GM18868 (cell line): Measurements from ENCODE around the gene TFPI.
"Not testable (repeated sequence)": the region's sequence is repeated elsewhere in the genome, so short reads cannot be mapped to it uniquely, and the experiment has no call there.

ENCODE experiments used
- ATAC-seq: cut with Tn5 transposase; IDR thresholded peaks from one replicate; pipeline ENCODE4 v1.9.1; 2021; ENCODE audit warnings: mild to moderate bottlenecking, moderate library complexity; ENCODE audit not compliant: unreplicated experiment

The TFPI gene

DNA sequence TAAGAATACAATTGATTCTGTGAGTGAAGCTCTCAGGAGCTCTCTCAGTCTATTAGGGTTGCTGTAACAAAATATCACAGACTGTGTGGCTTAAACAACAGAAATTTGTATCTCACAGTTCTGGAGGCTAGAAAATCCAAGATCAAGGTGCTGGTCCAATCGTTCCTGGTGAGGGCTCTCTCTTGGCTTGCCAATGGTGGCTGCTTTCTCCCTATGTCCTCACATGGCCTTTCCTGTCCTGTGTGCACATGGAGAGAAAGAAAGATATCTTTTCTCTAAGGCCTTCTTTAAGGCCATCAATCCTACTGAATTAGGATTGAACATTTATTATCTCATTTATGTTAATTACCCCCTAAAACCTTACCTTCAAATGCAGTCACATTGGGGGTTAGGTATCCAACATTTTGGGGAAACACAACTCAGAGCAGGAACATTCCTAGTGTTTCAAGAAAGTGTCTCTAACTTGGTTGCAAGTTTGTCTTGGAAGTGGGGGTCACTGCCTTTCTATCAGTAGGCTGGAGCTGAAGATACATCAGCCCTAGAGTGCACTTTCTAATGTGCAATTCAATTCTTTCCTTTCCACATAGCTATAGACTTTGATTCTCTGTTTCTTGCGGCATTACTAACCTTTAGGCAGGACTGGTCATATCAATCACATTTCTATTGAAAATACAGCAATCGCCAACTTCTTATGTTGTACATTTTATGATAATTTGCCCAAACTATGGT lies 24.8 kb downstream of the TFPI start:
- ATAC-seq: no peak

DNA sequence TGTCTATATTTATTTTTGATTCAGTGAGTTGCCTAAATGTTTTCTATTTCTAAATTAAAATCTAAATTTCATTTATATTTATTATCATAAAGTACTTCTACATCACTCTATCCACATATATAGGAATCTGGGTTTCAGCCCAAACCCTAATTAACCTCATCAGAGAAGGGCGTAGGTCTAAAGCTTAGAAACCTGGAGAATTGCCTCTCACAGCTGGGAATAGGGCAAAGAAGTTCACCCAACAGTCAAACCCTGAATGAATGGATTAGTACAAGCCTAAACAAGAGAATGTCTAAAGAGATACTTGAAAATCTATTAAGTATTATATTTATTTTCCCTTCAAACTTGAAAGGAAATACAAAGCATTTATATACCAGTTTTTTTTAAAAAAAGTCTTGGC lies 26.2 kb downstream of the TFPI start:
- ATAC-seq: no peak

DNA sequence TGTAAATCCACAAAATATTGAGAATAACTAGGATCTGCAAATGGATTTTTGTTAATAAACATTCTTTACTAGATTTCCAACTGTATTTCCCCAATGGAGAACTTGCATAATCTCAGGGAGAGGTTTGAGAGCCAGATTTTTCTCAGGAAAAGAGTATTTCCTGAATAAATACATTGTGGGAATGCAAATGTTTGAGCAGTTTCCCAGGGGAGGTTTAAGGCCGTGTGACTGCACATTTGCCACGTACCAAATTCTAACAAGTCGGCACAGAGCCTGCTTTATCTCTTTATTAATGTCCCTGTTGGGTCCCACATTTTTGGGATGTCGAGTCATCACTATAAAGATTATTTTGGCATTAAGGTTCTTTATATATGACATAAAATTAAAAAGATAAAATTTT lies 27.0 kb downstream of the TFPI start:
- ATAC-seq: no peak

DNA sequence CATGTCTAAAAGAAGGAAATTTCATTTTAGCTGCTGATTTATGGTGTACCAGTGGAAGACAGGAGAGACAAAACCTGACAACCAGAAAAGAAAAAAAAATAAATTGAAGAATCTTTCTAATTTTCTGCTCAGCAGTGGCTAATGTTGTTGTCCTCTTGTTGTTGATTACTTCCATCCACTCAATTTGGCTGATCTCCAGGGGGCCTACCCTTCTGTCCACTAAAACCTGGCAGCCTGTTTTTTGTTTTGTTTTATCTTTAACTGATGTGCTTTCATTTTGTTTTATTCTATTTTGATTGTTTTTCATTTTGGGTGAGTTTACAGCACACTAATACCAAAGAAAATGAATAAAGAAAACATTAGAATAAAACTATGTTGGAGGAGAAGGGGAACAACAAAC lies 27.4 kb downstream of the TFPI start:
- ATAC-seq: no peak

DNA sequence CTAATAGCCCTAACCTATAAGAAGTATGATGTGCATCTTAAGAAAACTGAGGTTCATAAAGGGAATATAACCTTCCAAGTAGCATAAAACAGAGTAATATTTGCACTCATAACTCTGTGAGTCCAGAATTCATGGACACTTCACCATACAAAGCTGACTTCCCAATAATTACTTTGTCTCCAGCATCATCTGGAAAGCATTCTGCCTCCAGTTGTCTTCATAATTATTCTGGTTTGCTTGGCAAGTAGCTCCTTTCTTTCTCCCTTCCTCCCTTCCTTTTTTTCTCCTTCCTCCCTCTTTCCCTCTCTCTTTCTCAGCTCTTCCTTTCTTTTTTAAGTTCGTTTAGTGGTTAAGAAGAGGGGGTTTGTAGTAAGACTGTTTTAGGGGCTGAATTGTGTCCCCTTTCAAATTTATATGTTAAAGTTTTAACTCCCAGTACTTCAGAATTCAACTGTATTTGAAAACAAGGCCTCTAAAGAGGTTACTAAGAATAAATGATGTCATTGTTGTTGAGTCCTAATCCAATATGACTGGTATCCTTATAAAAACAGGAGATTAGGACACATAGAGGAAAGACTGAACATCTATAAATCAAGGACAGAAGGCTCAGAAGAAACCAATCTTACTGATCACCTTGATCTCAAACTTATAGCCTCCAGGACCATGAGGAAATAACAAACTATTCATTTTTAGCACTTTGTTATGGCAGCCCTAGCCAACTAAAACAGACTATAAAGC lies 28.9 kb downstream of the TFPI start:
- ATAC-seq: no peak

DNA sequence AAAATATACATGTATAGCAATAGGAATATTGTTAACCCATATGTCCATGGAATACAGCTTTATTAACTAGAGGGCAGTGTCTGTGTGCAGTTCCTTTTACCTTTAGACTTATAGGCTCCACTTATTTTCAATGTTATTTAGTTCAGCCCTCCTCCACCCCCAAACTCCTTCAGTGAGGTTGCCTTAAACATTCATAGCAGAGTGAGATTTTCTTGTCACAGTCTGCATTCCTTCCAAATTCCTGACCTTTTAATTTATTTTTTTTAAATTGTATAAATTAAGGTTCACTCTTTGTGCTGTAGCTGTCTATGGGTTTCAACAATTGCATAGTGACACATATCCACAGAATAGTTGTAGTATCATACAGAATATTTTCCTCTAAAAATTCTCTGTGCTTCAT lies 30.9 kb downstream of the TFPI start:
- ATAC-seq: no peak

DNA sequence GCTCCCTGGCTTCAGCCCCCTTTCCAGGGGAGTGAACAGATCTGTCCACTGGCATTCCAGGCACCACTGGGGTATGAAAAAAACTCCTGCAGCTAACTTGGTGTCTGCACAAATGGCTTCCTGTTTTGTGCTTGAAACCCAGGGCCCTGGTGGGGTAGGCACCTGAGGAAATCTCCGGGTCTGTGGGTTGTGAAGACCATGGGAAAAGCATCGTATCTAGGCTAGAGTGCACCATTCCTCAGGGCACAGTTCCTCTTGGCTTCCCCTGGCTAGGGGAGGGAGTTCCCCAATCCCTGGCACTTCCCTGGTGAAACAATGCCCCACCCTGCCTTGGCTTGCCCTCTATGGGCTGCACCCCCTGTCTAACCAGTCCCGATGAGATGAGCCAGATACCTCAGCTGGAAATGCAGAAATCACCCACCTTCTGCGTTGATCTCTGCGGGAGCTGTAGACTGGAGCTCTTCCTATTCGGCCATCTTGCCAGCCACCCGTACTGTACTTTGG lies 34.1 kb downstream of the TFPI start:
- ATAC-seq: peak; percentile 6

DNA sequence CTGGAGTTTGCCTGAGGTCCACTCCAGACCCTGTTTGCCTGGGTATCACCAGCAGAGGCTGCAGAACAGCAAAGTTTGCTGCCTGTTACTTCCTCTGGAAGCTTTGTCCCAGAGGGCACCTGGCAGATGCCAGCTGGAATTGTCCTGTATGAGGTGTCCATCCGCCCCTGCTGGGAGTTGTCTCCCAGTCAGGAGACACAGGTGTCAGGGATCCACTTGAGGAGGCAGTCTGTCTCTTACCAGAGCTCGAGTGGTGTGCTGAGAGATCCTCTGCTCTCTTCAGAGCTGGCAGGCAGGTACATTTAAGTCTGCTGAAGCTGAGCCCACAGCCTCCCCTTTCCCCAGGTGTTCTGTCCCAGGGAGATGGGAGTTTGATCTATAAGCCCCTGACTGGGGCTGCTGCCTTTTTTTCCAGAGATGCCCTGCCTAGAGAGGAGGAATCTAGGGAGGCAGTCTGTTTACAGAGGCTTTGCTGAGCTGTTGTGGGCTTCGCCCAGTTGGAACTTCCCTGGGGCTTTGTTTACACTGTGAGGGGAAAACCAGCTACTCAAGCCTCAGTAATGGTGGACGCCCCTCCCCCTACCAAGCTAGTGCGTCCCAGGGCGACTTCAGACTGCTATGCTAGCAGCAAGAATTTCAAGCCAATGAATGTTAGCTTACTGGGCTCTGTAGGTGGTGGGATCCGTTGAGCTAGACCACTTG lies 34.7 kb downstream of the TFPI start:
- peak; percentile 62 for ATAC-seq

DNA sequence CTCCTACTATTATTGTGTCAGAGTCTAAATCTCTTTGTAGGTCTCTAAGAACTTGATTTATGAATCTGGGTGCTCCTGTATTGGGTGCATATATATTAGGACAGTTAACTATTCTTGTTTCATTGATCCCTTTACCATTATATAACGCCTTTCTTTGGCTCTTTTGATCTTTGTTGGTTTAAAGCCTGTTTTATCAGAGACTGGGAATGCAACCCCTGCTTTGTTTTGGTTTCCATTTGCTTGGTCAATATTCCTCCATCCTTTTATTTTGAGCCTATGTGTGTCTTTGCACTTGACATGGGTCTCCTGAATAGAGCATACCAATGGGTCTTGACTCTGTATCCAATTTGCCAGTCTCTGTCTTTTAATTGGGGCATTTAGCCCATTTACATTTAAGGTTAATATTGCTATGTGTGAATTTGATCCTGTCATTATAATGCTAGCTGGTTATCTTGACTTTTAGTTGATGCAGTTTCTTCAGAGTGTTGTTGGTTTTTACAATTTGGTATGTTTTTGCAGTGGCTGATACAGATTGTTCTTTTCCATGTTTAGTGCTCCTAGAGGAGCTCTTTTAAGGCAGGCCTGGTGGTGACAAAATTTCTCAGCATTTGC lies 36.4 kb downstream of the TFPI start:
- not testable (repeated sequence) for ATAC-seq

DNA sequence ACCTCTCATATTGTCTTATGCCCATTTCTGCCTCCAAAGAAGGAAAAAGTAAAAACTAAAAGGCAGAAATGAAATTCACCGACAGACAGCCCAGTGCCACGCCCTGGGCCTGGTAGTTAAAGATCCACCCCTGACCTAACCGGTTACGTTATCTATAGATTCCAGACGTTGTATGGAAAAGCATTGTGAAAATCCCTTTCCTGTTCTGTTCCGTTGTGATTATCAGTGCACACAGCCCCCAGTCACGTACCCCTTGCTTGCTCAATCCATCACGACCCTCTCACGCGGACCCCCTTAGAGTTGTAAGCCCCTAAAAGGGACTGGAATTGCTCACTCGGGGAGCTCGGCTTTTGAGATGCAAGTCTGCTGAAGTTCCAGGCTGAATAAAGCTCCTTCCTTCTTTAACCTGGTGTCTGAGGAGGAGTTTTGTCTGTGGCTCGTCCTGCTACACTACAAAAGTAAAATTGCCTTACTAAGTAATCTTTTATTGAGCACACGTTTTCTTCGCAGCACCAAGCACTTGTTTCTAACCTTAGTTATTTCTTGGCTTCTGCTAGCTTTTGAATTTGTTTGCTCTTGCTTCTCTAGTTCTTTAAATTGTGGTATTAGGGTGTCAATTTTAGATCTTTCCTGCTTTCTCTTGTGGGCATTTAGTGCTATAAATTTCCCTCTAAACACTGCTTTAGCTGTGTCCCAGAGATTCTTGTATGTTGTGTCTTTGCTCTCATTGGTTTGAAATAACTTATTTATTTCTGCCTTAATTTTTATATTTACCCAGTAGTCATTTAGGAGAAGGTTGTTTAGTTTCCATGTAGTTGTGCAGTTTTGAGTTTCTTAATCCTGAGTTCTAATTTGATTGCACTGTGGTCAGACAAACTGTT lies 37.4 kb downstream of the TFPI start:
- not testable (repeated sequence) for ATAC-seq

DNA sequence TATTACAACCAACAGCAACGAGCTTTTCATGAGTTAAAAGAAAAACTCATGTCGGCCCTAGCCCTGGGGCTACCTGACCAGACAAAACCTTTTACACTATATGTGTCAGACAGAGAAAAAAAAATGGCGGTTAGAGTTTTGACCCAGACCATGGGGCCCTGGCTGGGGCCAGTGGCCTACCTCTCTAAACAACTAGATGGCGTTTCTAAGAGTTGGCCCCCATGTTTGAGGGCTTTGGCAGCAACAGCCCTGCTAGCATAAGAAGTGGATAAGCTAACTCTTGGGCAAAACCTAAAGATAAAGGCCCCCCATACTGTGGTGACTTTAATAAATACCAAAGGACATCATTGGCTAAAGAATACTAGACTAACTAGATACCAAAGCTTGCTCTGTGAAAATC lies 39.3 kb downstream of the TFPI start:
- no peak for ATAC-seq

DNA sequence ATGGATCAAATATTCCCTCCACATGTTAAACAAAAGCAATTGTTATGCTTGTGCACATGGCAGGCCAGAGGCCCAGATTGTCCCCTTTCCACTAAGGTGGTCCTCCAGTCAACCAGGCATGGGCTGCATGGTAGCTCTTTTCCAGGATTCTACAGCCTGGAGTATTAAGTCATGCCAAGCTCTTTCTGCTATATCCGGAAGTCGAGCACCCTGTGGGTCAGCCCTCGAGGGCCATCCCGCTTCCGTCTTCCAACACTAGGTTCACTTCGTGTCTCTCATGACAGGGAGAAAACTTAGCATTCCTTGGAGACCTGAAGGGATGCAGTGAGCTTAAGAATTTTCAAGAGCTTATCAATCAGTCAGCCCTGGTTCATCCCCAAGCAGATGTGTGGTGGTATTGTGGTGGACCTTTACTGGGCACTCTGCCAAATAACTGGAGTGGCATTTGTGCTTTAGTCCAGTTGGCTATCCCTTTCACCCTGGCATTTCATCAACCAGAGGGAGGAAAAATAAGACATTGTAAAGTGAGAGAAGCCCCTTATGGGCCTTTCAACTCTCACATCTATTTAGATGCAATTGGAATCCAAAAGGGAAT lies 39.9 kb downstream of the TFPI start:
- not testable (repeated sequence) for ATAC-seq

DNA sequence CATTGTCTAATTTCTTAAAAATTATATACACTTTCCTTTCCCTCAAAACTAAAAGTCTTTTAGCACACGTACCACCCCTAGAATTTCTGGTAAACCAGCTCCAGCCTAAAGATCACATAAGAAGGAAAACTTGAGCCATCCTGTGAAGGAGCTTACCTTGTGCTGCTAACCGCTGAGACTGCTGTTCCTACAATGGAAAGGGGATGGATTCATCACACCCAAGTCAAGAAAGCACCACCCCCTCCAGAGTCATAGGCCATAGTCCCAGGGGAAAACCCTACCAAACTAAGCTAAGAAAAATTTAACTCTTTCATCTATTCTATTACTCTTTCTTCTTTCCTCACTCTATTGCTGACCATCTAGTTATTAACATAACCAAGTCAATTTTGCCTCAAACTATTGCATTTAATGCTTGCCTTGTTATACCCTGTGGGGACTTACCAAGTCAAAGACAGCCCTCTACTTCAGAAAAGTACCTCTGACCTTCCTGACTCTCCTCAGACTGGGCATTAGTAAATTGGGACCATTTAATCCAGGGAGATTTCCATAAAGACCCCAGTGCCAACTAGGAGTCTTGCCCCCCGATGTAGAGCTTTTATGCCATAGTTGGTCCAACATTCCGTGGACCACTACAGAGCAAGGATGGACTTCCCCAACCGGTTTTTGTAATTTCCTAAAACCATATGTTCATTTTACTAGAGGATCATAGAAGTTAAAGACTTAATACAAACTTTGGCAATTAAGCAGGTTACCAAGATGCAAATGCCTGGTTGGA lies 40.6 kb downstream of the TFPI start:
- not testable (repeated sequence) for ATAC-seq

DNA sequence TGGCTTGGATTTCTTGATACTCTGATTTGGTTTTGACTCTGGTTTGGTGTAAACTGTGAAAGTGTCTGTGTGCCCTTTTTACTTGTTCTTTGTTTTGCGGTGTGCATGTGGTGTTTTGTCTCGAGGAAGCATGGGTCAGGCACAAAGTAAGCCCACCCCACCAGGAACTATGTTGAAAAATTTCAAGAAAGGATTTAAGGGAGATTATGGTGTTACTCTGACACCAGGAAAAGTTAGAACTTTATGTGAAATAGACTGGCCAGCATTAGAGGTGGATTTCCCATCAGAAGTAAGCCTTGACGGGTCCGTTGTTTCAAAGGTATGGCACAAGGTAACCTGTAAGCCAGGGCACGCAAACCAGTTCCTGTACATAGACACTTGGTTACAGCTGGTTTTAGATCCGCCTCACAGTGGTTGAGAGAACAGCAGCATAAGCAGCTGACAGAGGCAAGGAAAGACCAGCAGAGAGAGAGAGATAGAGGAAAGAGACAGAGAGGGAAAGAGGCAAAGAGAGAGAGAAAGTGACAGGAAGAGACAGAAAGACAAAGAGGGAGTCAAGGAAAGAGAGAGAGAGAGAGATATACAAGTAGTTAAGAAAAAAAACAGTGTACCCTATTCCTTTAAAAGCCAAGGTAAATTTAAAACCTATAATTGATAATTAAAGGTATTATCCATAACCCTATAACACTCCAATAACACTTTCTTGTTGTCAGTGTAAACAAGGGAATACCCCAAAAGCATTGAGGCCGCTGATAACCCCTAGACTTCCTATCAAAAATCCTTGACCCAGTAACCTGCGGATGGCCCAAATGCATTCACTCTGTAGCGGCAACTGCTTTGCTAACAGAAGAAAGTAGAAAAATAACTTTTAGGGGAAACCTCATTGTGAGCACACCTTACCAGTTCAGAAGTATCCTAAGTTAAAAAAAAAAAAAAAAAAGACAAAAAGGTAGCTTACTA lies 42.6 kb downstream of the TFPI start:
- no peak for ATAC-seq

DNA sequence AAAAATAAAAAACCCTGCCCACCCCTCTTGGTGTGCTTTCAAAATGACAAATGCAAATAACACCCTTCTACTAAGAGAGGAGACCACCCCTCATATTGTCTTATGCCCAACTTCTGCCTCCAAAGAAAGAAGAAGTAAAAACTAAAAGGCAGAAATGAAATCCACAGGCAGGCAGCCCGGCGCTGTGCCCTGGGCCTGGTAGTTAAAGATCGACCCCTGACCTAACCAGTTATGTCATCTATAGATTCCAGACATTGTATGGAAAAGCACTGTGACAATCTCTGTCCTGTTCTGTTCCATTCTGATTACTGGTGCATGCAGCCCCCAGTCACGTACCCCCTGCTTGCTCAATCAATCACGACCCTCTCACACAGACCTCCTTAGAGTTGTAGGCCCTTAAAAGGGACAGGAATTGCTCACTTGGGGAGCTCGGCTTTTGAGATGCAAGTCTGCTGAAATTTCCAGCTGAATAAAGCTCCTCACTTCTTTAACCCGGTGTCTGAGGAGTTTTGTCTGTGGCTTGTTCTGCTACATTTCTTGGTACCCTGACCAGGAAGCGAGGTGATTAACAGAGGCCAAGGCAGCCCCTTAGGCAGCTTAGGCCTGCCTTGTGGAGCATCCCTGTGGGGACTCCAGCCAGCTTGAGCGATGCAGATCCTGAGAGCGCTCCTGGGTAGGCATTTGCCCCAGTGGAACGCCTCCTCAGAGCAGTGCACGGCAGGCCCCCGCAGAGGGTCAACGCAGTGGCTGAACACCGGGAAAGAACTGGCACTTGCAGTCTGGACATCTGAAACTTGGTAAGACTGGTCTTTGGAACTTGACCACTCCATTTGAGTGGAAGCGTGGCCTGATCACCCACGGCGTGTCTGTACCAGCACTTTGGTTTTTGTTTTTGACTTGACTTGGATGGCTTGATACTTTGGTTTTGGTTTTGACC lies 43.5 kb downstream of the TFPI start:
- ATAC-seq: not testable (repeated sequence)

DNA sequence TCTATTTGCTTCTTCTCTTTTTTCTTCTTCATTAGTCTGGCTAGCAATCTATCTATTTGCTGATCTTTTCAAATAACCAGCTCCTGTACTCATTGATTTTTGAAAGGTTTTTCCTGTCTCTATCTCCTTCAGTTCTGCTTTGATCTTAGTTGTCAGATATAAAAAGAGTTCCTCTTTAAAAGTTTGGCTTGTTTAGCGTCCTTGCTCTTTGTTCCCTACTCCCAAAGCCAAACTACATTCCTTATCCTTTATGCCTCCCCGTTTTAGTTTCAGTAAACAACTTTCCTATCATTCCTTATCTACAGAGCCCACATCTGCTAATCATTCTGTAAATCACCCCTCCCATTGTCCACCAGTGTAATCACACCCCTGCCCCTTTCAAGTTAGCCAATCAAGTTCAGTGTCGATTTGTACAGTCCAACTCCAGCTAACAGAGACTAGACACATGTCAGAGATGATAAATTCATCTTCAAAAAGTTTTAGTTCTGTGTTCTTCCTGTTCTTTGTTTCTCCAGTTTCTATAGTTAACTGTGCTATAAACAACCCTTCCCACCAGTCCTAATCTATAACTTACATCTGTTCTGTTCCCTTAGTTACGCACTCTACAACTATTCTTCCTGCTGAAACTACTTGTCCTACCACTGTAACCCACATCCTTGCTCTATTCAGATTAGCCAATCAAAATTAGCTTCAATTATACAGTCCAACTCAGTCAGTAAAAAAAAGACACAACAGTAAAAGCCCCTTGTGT lies 44.4 kb downstream of the TFPI start:
- ATAC-seq: peak; percentile 57
